Skin epidermis (tissue), 12 donors: Measurements from ENCODE around the gene KRTAP19-6.
"Not testable (repeated sequence)": the region's sequence is repeated elsewhere in the genome, so short reads cannot be mapped to it uniquely, and the experiment has no call there.

ENCODE experiments used
- H3K27ac ChIP-seq, 21 experiments: fragments of 200-600 bp; sonication (generic) in 11 of 21; one replicate each; pipeline ENCODE4 v1.5.0; 2020; ENCODE audit warnings: mild to moderate bottlenecking in 3 of 21, inconsistent platforms in 2 of 21, moderate library complexity in 2 of 21
- H3K4me3 ChIP-seq, 7 experiments: fragments of 200-600 bp; sonication (generic) in 2 of 7; one replicate each; pipeline ENCODE4 v1.5.0; 2020; ENCODE audit warnings: inconsistent platforms in 2 of 7, mild to moderate bottlenecking in 2 of 7, moderate library complexity in 1 of 7

The KRTAP19-6 gene, protein sequence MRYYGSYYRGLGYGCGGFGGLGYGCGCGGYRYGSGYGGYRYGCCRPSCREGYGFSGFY

GRCh38 chr21:30541764-30542163 is at the start of gene KRTAP19-6:
KRTAP19-6 (minus strand) TSS chr21:30541864; CDS start chr21:30541833, 31 bp downstream.
- H3K4me3 ChIP-seq = no peak within 1 kb of the TSS
- no peak within 1 kb of the TSS for H3K27ac ChIP-seq

GRCh38 chr21:30590297-30590696 is 48.6 kb upstream of the KRTAP19-6 start, which contains the start of gene KRTAP22-2:
KRTAP22-2 (minus strand) TSS chr21:30590397.
- Histone ChIP-seq H3K4me3 (no peak within 1 kb of the TSS), H3K27ac (no peak within 1 kb of the TSS)

DNA sequence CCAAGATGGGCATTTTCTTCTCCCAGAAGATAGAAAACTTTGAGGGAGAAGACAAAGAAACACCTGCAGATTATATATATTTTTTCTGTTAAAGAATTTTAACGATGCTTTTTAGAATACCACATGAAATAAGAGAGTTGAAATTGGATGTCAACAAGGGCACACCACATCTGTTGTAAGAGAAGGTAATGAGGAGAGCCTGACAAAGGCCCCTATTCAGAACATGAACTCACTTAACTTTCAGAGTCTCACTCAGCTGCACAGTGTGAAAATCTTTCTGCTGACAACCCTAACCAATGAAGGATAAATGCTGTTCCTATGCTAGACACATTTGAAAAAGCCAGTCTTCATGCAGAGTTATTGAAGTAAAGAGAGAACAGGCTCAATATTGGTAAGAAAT is 41.2 kb upstream of the KRTAP19-6 start:
- Histone ChIP-seq H3K27ac (no peak overlapping the region), H3K4me3 (no peak overlapping the region)

- Histone ChIP-seq H3K27ac (no peak overlapping the region), H3K4me3 (no peak overlapping the region)
These were observed 38.5 kb upstream of the KRTAP19-6 start for GRCh38 chr21:30580132-30580531.

- Histone ChIP-seq H3K27ac (no peak overlapping the region), H3K4me3 (no peak overlapping the region)
These were observed 37.7 kb upstream of the KRTAP19-6 start for GRCh38 chr21:30579346-30579745.

DNA sequence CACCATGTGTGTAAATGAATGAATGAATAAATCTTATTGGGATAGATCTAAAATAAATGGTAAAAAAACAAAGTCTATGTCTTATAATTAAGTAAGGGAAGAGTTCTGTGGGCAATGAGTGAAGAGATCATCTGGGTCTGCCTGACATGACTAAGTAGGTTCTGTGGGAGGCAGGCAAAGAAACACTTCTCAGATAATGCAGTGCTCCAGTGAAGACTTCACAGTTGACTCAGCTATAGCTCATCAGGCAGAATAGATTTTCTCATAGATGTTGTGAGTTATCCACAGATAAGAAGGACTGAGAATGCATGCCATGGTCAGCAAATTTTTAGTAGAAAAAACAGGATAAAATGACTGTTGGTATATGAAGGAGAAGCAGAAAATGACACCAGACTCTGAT is 36.1 kb upstream of the KRTAP19-6 start:
- Histone ChIP-seq H3K4me3 (no peak overlapping the region), H3K27ac (no peak overlapping the region)

DNA sequence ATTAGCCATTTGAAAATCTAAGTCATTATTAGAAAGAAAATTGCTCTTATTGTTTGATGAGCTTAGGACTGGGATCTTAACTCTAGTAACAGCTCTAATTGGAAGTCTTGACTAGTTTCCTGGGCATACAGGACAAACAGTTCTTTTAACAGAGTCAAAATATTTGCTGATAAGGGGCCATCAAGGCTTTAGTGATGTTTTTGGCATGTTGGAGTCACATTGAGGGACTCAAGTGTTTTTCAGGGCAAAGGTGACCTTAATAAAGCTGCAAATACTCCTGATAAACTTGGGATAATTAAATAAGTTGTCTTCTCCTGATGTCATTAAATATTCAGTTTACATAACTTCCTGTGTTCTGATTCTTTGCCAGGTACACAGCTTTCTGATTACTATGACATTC is 26.0 kb upstream of the KRTAP19-6 start:
- Histone ChIP-seq H3K27ac (no peak overlapping the region), H3K4me3 (no peak overlapping the region)

- Histone ChIP-seq H3K27ac (no peak overlapping the region), H3K4me3 (no peak overlapping the region)
These were observed 22.0 kb upstream of the KRTAP19-6 start for GRCh38 chr21:30563630-30564029.

- Histone ChIP-seq H3K27ac (no peak overlapping the region), H3K4me3 (no peak overlapping the region)
These were observed 21.4 kb upstream of the KRTAP19-6 start for GRCh38 chr21:30563072-30563471.

- H3K27ac ChIP-seq = no peak overlapping the region
- no peak overlapping the region for H3K4me3 ChIP-seq
These were observed 20.3 kb upstream of the KRTAP19-6 start for GRCh38 chr21:30561957-30562356.

DNA sequence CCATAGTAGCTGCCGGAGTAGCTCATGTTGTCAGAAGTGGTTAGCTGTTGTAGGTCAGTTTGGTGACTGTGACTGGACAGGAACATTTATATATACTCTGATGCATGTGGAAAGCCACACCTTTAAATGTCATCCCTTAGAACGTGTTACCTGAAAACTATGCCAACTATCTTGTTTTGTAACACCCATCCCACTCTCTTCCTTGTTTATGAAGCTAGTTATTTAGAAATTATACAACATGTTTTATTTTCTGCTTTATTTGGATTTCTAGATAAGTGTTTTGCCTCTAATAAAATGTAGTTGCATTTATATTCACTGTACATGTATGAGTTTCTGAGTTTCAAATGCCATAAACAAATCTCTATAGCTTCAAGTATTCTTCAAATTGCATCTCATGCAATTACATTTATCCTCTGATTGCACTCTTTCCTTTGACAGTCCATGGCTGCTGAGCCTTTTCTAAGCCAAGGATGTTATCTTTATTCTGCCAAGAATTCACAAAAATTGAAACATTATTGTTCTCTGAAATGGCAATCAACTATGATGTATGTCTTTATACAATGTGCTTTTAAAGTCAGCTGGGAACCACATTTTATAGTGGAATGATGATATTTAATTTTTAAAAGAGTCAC is 19.7 kb upstream of the KRTAP19-6 start, which contains the start of gene KRTAP19-7:
Gene KRTAP19-7 (minus strand): TSS at position 51 of the 632 bp plus-strand sequence. CDS start 25 bp downstream, at position 26.
- Histone ChIP-seq H3K4me3 (no peak within 1 kb of the TSS), H3K27ac (no peak within 1 kb of the TSS)

GRCh38 chr21:30555095-30555494 is 13.4 kb upstream of the KRTAP19-6 start:
- Histone ChIP-seq H3K4me3 (no peak overlapping the region), H3K27ac (no peak overlapping the region)

DNA sequence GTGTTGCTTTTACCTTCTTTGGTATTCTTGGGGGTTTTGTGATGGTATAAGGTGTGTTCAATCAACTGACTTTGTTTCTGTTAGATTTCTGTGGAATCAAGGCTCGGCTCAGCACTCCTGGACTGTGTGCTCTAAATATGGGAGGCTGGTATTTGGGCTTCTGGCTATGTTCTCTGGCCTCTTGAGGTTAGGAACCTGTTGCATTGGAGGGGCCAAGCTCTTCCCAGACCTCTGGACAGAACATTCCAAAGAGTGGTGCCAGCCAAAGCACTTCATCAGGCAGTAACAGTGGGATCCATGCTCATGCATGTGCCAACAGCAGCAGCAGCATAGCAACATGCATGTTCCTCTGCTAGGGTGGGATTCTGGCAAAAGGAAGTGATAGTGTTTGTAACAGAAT is 11.1 kb upstream of the KRTAP19-6 start:
- no peak overlapping the region for H3K27ac ChIP-seq
- H3K4me3 ChIP-seq = no peak overlapping the region

- Histone ChIP-seq H3K4me3 (no peak overlapping the region), H3K27ac (no peak overlapping the region)
These were observed 22.8 kb downstream of the KRTAP19-6 start for GRCh38 chr21:30518876-30519275.

DNA sequence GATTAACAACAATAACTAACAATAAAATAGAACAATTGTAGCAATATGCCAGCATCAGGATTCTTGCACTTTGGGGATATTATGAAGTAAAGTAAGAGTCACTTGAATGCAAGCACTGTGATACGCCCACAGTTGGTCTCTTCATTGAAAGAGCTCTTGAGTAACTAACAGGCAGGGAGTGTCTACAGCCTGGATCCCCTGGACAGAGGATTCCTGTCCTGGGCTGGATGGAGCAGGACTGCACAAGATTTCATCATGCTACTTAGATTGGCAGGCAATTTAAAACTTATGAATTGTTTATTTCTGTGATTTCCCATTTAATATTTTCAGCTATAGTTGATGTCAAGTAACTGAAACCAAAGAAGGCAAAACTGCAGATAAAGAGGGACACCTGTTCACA is 26.0 kb downstream of the KRTAP19-6 start:
- H3K4me3 ChIP-seq = no peak overlapping the region
- no peak overlapping the region for H3K27ac ChIP-seq

GRCh38 chr21:30505621-30506205 is 36.0 kb downstream of the KRTAP19-6 start:
- H3K27ac ChIP-seq = not testable (repeated sequence)

GRCh38 chr21:30502041-30502440 is 39.6 kb downstream of the KRTAP19-6 start, which contains the start of gene KRTAP19-5:
KRTAP19-5 (minus strand) TSS chr21:30502141; CDS start chr21:30502090, 51 bp downstream.
- Histone ChIP-seq H3K27ac (no peak within 1 kb of the TSS), H3K4me3 (no peak within 1 kb of the TSS)

More at GRCh38 chr21:30505621-30506205, 36.0 kb downstream of the KRTAP19-6 start:
- H3K4me3 ChIP-seq = not testable (repeated sequence)

DNA sequence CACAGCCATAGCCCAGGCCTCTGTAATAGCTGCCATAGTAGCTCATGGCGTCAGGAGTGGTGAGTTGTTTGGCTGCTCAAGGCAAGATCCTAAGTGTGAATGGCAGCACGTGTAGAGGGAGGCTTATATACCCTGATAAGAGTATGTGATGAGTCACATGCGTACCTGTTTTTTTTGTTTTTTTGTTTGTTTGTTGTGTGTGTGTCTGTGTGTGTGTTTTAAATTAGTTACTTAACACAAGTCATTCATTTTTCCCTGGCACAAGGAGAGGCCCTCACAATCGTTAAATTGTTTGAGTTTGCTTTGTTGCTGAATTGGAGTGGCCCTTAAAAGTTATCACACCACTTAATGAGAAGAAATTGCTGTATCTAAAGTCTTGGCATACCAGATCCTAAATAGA is 44.6 kb downstream of the KRTAP19-6 start, which contains the start of gene KRTAP19-4:
Gene KRTAP19-4 (minus strand): TSS at position 101 of the 400 bp plus-strand sequence. CDS start 55 bp downstream, at position 46.
- Histone ChIP-seq H3K27ac (no peak within 1 kb of the TSS), H3K4me3 (no peak within 1 kb of the TSS)

- H3K27ac ChIP-seq = no peak within 1 kb of the TSS
- H3K4me3 ChIP-seq = no peak within 1 kb of the TSS
These were observed 49.7 kb downstream of the KRTAP19-6 start, which contains the start of gene KRTAP19-3 for GRCh38 chr21:30491963-30492428. KRTAP19-3 (minus strand) TSS chr21:30492013; CDS start chr21:30491957, 56 bp downstream.
